ENCODE measurements around the gene CNTNAP5. TPM values are rescaled to one million over a fixed set of nuclear protein-coding genes. Genes with fewer than 3 reads are reported as not detected.

The CNTNAP5 gene
- total and polyA plus RNA-seq, 2 donors (not counting 1 experiment from before 2014, with no cell fraction given): not detected

- Mint-ChIP-seq H3K9me3 (ENCODE audit: insufficient read depth) (peaks cover 2% of the 10 kb centered on the region), H3K4me3 (no peak overlapping the region), H3K27me3 (no peaks in the 10 kb centered on the region), H3K27ac (no peak overlapping the region), H3K4me1 (no peaks in the 10 kb centered on the region)
- Histone ChIP-seq H3K4me2 (replicated peaks; ENCODE audit: low read depth, low read length, poor library complexity, severe bottlenecking) (no peak overlapping the region), H3K27ac (ENCODE audit: low read length in 2 of 2) (no peak overlapping the region), H4K20me1 (ENCODE audit: control insufficient read depth, insufficient read depth, low read length, poor library complexity, severe bottlenecking) (no peaks in the 10 kb centered on the region), H3K4me3 (ENCODE audit: control extremely low read depth in 1 of 5, extremely low read depth in 1 of 5, insufficient read depth in 1 of 5, low read depth in 2 of 5, low read length in 4 of 5) (no peak overlapping the region), H3K4me1 (ENCODE audit: control insufficient read depth in 2 of 2, insufficient read depth in 2 of 2, low read length in 2 of 2) (no peaks in the 10 kb centered on the region), H3K9me3 (ENCODE audit: control extremely low read depth in 1 of 3, control insufficient read depth in 2 of 3, insufficient read depth in 1 of 3, low read length in 2 of 3) (peaks cover 0 to 7% (median 1%) of the 10 kb centered on the region in 3 donors), H3K36me3 (replicated peaks in 1 of 2; ENCODE audit: control extremely low read depth in 1 of 2, control insufficient read depth in 1 of 2, extremely low read depth in 1 of 2, insufficient read depth in 2 of 2, low read length in 1 of 2) (no peaks in the 10 kb centered on the region), H3K27me3 (replicated peaks in 1 of 4; ENCODE audit: control extremely low read depth in 1 of 4, control insufficient read depth in 3 of 4, insufficient read depth in 4 of 4, low read length in 3 of 4) (no peaks in the 10 kb centered on the region), H2AFZ (ENCODE audit: insufficient read depth, low read depth, low read length, poor library complexity, severe bottlenecking) (no peak overlapping the region), H3K79me2 (ENCODE audit: control insufficient read depth, insufficient read depth, low read length) (no peaks in the 10 kb centered on the region), H3K9ac (ENCODE audit: low read length) (no peak overlapping the region)
- intact Hi-C loops (cut with micrococcal nuclease): no loop called here
- DNase-seq (no peak), ATAC-seq (ENCODE audit: low read depth) (no peak)
- TF ChIP-seq EZH2 (IDR thresholded peaks at IDR 0.05; ENCODE audit: borderline replicate concordance, insufficient read depth, low read depth, low read length, poor library complexity, severe bottlenecking): no peak
- TF ChIP-seq CTCF (IDR thresholded peaks at IDR 0.05): no peak
- ChIA-PET CTCF (no interaction called here), POLR2A (no interaction called here)
These were observed 598.5 kb downstream of the CNTNAP5 start for GRCh38 chr2:124623560-124623959.

GRCh38 chr2:124625561-124625960 is 600.5 kb downstream of the CNTNAP5 start:
- H4K20me1 ChIP-seq (ENCODE audit: control insufficient read depth, insufficient read depth, low read length, poor library complexity, severe bottlenecking): no peaks in the 10 kb centered on the region
- DNase-seq: no peak
- no peaks in the 10 kb centered on the region for H3K36me3 ChIP-seq (replicated peaks in 1 of 2; ENCODE audit: control extremely low read depth in 1 of 2, control insufficient read depth in 1 of 2, extremely low read depth in 1 of 2, insufficient read depth in 2 of 2, low read length in 1 of 2)
- no peaks in the 10 kb centered on the region for H3K4me1 ChIP-seq (ENCODE audit: control insufficient read depth in 2 of 2, insufficient read depth in 2 of 2, low read length in 2 of 2)
- H3K9me3 ChIP-seq (ENCODE audit: control extremely low read depth in 1 of 3, control insufficient read depth in 2 of 3, insufficient read depth in 1 of 3, low read length in 2 of 3): peaks cover 0 to 7% (median 1%) of the 10 kb centered on the region in 3 donors
- ChIA-PET POLR2A (no interaction called here), CTCF (no interaction called here)
- no peak for TF ChIP-seq CTCF (IDR thresholded peaks at IDR 0.05)
- no peak for TF ChIP-seq EZH2 (IDR thresholded peaks at IDR 0.05; ENCODE audit: borderline replicate concordance, insufficient read depth, low read depth, low read length, poor library complexity, severe bottlenecking)
- no peaks in the 10 kb centered on the region for H3K27me3 Mint-ChIP-seq
- H3K27me3 ChIP-seq (replicated peaks in 1 of 4; ENCODE audit: control extremely low read depth in 1 of 4, control insufficient read depth in 3 of 4, insufficient read depth in 4 of 4, low read length in 3 of 4): no peaks in the 10 kb centered on the region
- intact Hi-C loops (cut with micrococcal nuclease): no loop called here
- H3K79me2 ChIP-seq (ENCODE audit: control insufficient read depth, insufficient read depth, low read length): no peaks in the 10 kb centered on the region
- no peak overlapping the region for H3K27ac ChIP-seq (ENCODE audit: low read length in 2 of 2)
- H2AFZ ChIP-seq (ENCODE audit: insufficient read depth, low read depth, low read length, poor library complexity, severe bottlenecking): no peak overlapping the region
- no peak overlapping the region for H3K4me3 Mint-ChIP-seq
- no peak overlapping the region for H3K27ac Mint-ChIP-seq
- no peak overlapping the region for H3K9ac ChIP-seq (ENCODE audit: low read length)
- no peak for ATAC-seq (ENCODE audit: low read depth)
- no peak overlapping the region for H3K4me3 ChIP-seq (ENCODE audit: control extremely low read depth in 1 of 5, extremely low read depth in 1 of 5, insufficient read depth in 1 of 5, low read depth in 2 of 5, low read length in 4 of 5)
- peaks cover 2% of the 10 kb centered on the region for H3K9me3 Mint-ChIP-seq (ENCODE audit: insufficient read depth)
- H3K4me2 ChIP-seq (replicated peaks; ENCODE audit: low read depth, low read length, poor library complexity, severe bottlenecking): no peak overlapping the region
- no peaks in the 10 kb centered on the region for H3K4me1 Mint-ChIP-seq
- 74% methylated on average over 3 of the region's 5 CpGs for WGBS (ENCODE audit: insufficient coverage)
